Measurements from ENCODE around the gene SLC6A17.

SLC6A17 gene

DNA sequence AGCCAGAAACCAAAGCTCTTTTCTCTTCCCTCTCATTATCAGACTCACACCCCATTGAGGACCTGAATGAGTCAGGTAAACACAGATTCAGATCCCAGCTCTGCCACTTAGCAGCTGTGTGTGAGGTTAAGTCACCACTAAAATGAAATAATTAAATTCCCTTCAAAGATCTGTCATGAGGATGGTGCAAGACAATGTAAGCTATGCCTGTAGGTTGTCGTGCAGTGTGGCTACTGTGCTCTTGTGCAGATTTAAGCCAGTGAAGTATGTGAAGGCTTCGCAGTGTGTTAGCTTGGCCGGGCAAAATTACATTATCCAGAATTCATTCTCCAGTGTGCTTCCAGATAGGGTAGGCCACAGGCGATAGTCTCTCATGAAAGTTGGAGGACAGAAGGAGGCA is 24.5 kb upstream of the SLC6A17 start:
- Histone ChIP-seq H3K27ac (ENCODE audit: poor library complexity, severe bottlenecking) (no peak overlapping the region), H3K4me1 (ENCODE audit: insufficient read depth, poor library complexity, severe bottlenecking) (no peaks in the 10 kb centered on the region), H3K4me3 (ENCODE audit: severe bottlenecking) (no peak overlapping the region), H3K9me3 (ENCODE audit: severe bottlenecking) (no peaks in the 10 kb centered on the region), H3K27me3 (ENCODE audit: insufficient read depth, poor library complexity, severe bottlenecking) (peaks cover 13% of the 10 kb centered on the region), H3K36me3 (ENCODE audit: low read depth) (no peaks in the 10 kb centered on the region)
- no peak for DNase-seq (ENCODE audit: low spot score)
- ATAC-seq (ENCODE audit: low read depth), result no peak
- TF ChIP-seq, protein P1, sequence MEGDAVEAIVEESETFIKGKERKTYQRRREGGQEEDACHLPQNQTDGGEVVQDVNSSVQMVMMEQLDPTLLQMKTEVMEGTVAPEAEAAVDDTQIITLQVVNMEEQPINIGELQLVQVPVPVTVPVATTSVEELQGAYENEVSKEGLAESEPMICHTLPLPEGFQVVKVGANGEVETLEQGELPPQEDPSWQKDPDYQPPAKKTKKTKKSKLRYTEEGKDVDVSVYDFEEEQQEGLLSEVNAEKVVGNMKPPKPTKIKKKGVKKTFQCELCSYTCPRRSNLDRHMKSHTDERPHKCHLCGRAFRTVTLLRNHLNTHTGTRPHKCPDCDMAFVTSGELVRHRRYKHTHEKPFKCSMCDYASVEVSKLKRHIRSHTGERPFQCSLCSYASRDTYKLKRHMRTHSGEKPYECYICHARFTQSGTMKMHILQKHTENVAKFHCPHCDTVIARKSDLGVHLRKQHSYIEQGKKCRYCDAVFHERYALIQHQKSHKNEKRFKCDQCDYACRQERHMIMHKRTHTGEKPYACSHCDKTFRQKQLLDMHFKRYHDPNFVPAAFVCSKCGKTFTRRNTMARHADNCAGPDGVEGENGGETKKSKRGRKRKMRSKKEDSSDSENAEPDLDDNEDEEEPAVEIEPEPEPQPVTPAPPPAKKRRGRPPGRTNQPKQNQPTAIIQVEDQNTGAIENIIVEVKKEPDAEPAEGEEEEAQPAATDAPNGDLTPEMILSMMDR (IDR thresholded peaks at IDR 0.05; ENCODE audit: poor library complexity, severe bottlenecking), result no peak

- no peaks in the 10 kb centered on the region for H3K9me3 ChIP-seq (ENCODE audit: severe bottlenecking)
- no peak overlapping the region for H3K27ac ChIP-seq (ENCODE audit: poor library complexity, severe bottlenecking)
- no peak for DNase-seq (ENCODE audit: low spot score)
- no peaks in the 10 kb centered on the region for H3K36me3 ChIP-seq (ENCODE audit: low read depth)
- H3K4me3 ChIP-seq (ENCODE audit: severe bottlenecking), result no peak overlapping the region
- no peaks in the 10 kb centered on the region for H3K4me1 ChIP-seq (ENCODE audit: insufficient read depth, poor library complexity, severe bottlenecking)
- peaks cover 16% of the 10 kb centered on the region for H3K27me3 ChIP-seq (ENCODE audit: insufficient read depth, poor library complexity, severe bottlenecking)
- ATAC-seq (ENCODE audit: low read depth), result peak; percentile 56; the same call in 1 of the 3 replicates
- TF ChIP-seq, protein P1 (IDR thresholded peaks at IDR 0.05; ENCODE audit: poor library complexity, severe bottlenecking), result peak; percentile 16
Observed at GRCh38 chr1:110130113-110130591, 20.1 kb upstream of the SLC6A17 start.

DNA sequence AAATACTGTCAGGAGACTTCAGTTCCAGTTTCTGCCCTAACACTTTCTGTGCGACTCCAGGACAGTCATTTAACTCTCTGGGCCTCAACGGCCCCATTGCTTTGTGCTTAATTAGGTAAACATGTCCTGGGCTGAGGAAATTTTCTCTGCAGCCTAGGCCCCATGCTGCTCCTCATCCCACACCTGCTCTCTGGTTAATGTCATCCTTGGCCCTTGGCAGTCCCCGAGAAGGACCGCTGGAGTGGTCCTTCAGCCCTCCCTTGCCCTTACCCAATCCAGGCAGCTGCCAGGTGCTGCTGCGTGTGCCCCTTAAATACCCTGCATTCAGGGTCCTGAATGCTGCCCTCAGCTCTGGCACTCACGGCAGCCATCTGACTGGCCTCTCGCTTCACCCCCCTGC is 19.3 kb upstream of the SLC6A17 start:
- DNase-seq (ENCODE audit: low spot score) (no peak), ATAC-seq (ENCODE audit: low read depth) (no peak)
- no peak overlapping the region for H3K4me3 ChIP-seq (ENCODE audit: severe bottlenecking)
- no peaks in the 10 kb centered on the region for H3K9me3 ChIP-seq (ENCODE audit: severe bottlenecking)
- TF ChIP-seq, protein P1 (IDR thresholded peaks at IDR 0.05; ENCODE audit: poor library complexity, severe bottlenecking), result no peak
- no peak overlapping the region for H3K27ac ChIP-seq (ENCODE audit: poor library complexity, severe bottlenecking)
- no peaks in the 10 kb centered on the region for H3K4me1 ChIP-seq (ENCODE audit: insufficient read depth, poor library complexity, severe bottlenecking)
- H3K36me3 ChIP-seq (ENCODE audit: low read depth), result no peaks in the 10 kb centered on the region
- peaks cover 16% of the 10 kb centered on the region for H3K27me3 ChIP-seq (ENCODE audit: insufficient read depth, poor library complexity, severe bottlenecking)

- ATAC-seq (ENCODE audit: low read depth), result no peak
- H3K36me3 ChIP-seq (ENCODE audit: low read depth), result no peaks in the 10 kb centered on the region
- no peaks in the 10 kb centered on the region for H3K9me3 ChIP-seq (ENCODE audit: severe bottlenecking)
- H3K27me3 ChIP-seq (ENCODE audit: insufficient read depth, poor library complexity, severe bottlenecking), result peaks cover 28% of the 10 kb centered on the region
- no peak overlapping the region for H3K4me3 ChIP-seq (ENCODE audit: severe bottlenecking)
- no peak overlapping the region for H3K27ac ChIP-seq (ENCODE audit: poor library complexity, severe bottlenecking)
- TF ChIP-seq, protein P1 (IDR thresholded peaks at IDR 0.05; ENCODE audit: poor library complexity, severe bottlenecking), result no peak
- no peaks in the 10 kb centered on the region for H3K4me1 ChIP-seq (ENCODE audit: insufficient read depth, poor library complexity, severe bottlenecking)
- no peak for DNase-seq (ENCODE audit: low spot score)
Observed at GRCh38 chr1:110132682-110133081, 17.6 kb upstream of the SLC6A17 start.

DNA sequence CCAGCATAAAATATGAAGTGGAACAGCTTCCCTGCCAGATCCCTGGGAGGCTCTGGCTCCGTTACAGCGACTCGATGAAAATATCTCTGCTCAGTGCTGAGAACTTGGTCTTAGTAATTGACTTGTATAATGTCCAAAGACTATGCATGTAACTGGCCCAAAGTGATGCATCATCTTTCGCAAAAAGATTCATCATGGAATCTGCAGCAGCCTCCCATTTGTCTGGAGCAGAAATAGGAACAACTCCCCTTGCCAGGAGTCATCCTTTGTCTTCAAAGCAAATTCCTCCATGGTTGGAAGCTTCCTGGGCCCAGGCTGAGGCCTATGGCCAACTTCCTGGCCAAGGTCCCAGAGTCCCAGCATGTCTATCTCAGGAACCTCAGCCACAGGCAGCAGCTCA is 16.9 kb upstream of the SLC6A17 start:
- TF ChIP-seq, protein P1 (IDR thresholded peaks at IDR 0.05; ENCODE audit: poor library complexity, severe bottlenecking), result no peak
- no peak overlapping the region for H3K27ac ChIP-seq (ENCODE audit: poor library complexity, severe bottlenecking)
- peaks cover 35% of the 10 kb centered on the region for H3K27me3 ChIP-seq (ENCODE audit: insufficient read depth, poor library complexity, severe bottlenecking)

More for the DNA sequence above, 16.9 kb upstream of the SLC6A17 start:
- H3K9me3 ChIP-seq (ENCODE audit: severe bottlenecking), result no peaks in the 10 kb centered on the region
- no peak overlapping the region for H3K4me3 ChIP-seq (ENCODE audit: severe bottlenecking)
- no peaks in the 10 kb centered on the region for H3K4me1 ChIP-seq (ENCODE audit: insufficient read depth, poor library complexity, severe bottlenecking)
- H3K36me3 ChIP-seq (ENCODE audit: low read depth), result no peaks in the 10 kb centered on the region
- ATAC-seq (ENCODE audit: low read depth) (no peak), DNase-seq (ENCODE audit: low spot score) (no peak)

Data from RWPE2 (cell line).